ENCODE results near the gene DPPA4. TPM values are rescaled to one million over a fixed set of nuclear protein-coding genes. Genes with fewer than 3 reads are reported as not detected.

Gene DPPA4
- total RNA-seq, 1 donor from 2014 or later, result 47.5 TPM

- H3K36me3 Mint-ChIP-seq (ENCODE audit: insufficient read depth), result no peaks in the 10 kb centered on the region
- H3K4me1 Mint-ChIP-seq (ENCODE audit: low read depth), result peaks cover 22% of the 10 kb centered on the region
- no peak for DNase-seq (ENCODE audit: low spot score, unreplicated experiment)
- no peak for TF ChIP-seq CTCF (IDR thresholded peaks at IDR 0.05; ENCODE audit: unreplicated experiment)
- H3K27ac Mint-ChIP-seq, result peak overlapping the region; percentile 43
- peaks cover 3% of the 10 kb centered on the region for H3K27me3 Mint-ChIP-seq
- no peaks in the 10 kb centered on the region for H3K9me3 Mint-ChIP-seq (ENCODE audit: low read depth)
- H3K4me3 Mint-ChIP-seq (ENCODE audit: low read depth), result peak overlapping the region; percentile 86
Measured at GRCh38 chr3:109338322-109338721, 976 bp upstream of the DPPA4 start.

GRCh38 chr3:109336291-109336861 is 970 bp downstream of the DPPA4 start:
- Mint-ChIP-seq H3K4me1 (ENCODE audit: low read depth) (peaks cover 22% of the 10 kb centered on the region), H3K27me3 (peaks cover 3% of the 10 kb centered on the region), H3K36me3 (ENCODE audit: insufficient read depth) (peaks cover 2% of the 10 kb centered on the region), H3K27ac (peak overlapping the region; percentile 95), H3K9me3 (ENCODE audit: low read depth) (no peaks in the 10 kb centered on the region), H3K4me3 (ENCODE audit: low read depth) (peak overlapping the region; percentile 86)
- no peak for TF ChIP-seq CTCF (IDR thresholded peaks at IDR 0.05; ENCODE audit: unreplicated experiment)
- no peak for DNase-seq (ENCODE audit: low spot score, unreplicated experiment)

- H3K4me3 Mint-ChIP-seq (ENCODE audit: low read depth), result peak overlapping the region; percentile 33
- no peak overlapping the region for H3K27ac Mint-ChIP-seq
- H3K4me1 Mint-ChIP-seq (ENCODE audit: low read depth), result peaks cover 19% of the 10 kb centered on the region
Measured at GRCh38 chr3:109334572-109334971, 2.8 kb downstream of the DPPA4 start.

GRCh38 chr3:109331692-109332091 is 5.7 kb downstream of the DPPA4 start:
- Mint-ChIP-seq H3K36me3 (ENCODE audit: insufficient read depth) (peaks cover 2% of the 10 kb centered on the region), H3K4me1 (ENCODE audit: low read depth) (peaks cover 11% of the 10 kb centered on the region), H3K27me3 (peaks cover 3% of the 10 kb centered on the region)

More at GRCh38 chr3:109334572-109334971, 2.8 kb downstream of the DPPA4 start:
- Mint-ChIP-seq H3K36me3 (ENCODE audit: insufficient read depth) (peaks cover 2% of the 10 kb centered on the region), H3K27me3 (peaks cover 3% of the 10 kb centered on the region), H3K9me3 (ENCODE audit: low read depth) (no peaks in the 10 kb centered on the region)
- TF ChIP-seq CTCF (IDR thresholded peaks at IDR 0.05; ENCODE audit: unreplicated experiment), result no peak
- DNase-seq (ENCODE audit: low spot score, unreplicated experiment), result no peak

GRCh38 chr3:109330405-109330804 is 6.9 kb downstream of the DPPA4 start:
- Mint-ChIP-seq H3K27ac (no peak overlapping the region), H3K9me3 (ENCODE audit: low read depth) (no peaks in the 10 kb centered on the region), H3K27me3 (no peaks in the 10 kb centered on the region), H3K36me3 (ENCODE audit: insufficient read depth) (peaks cover 2% of the 10 kb centered on the region), H3K4me1 (ENCODE audit: low read depth) (peaks cover 6% of the 10 kb centered on the region), H3K4me3 (ENCODE audit: low read depth) (no peak overlapping the region)
- no peak for DNase-seq (ENCODE audit: low spot score, unreplicated experiment)
- no peak for TF ChIP-seq CTCF (IDR thresholded peaks at IDR 0.05; ENCODE audit: unreplicated experiment)

More at GRCh38 chr3:109331692-109332091, 5.7 kb downstream of the DPPA4 start:
- no peak for DNase-seq (ENCODE audit: low spot score, unreplicated experiment)
- Mint-ChIP-seq H3K9me3 (ENCODE audit: low read depth) (no peaks in the 10 kb centered on the region), H3K4me3 (ENCODE audit: low read depth) (no peak overlapping the region), H3K27ac (no peak overlapping the region)
- TF ChIP-seq CTCF (IDR thresholded peaks at IDR 0.05; ENCODE audit: unreplicated experiment), result no peak
